ENCODE measurements around the gene MYBPC3. TPM values are rescaled to one million over a fixed set of nuclear protein-coding genes. Genes with fewer than 3 reads are reported as not detected.
"Not testable (repeated sequence)": the region's sequence is repeated elsewhere in the genome, so short reads cannot be mapped to it uniquely, and the experiment has no call there.

MYBPC3 gene
- total RNA-seq, 4 donors from 2014 or later: 0.12 to 0.13 TPM; not detected in 2

- Histone ChIP-seq H3K27ac (no peak overlapping the region), H3K36me3 (no peaks in the 10 kb centered on the region)
Measured at GRCh38 chr11:47335733-47336132, 16.8 kb downstream of the MYBPC3 start.

GRCh38 chr11:47334699-47335411, 17.6 kb downstream of the MYBPC3 start:
- ATAC-seq, H3K4me3 ChIP-seq, H3K36me3 ChIP-seq, H3K27me3 ChIP-seq, H3K9me3 ChIP-seq, H3K27ac ChIP-seq: not testable (repeated sequence)
- WGBS, 2 donors (ENCODE audit: low coverage in 1 of 2): 94% methylated on average over 4 of the region's 16 CpGs; no CpG with 5 or more reads in 1 of the 2 donors
- peaks cover 0 to 11% (median 7%) of the 10 kb centered on the region in 3 donors for H3K4me1 ChIP-seq

More at GRCh38 chr11:47335733-47336132, 16.8 kb downstream of the MYBPC3 start:
- Histone ChIP-seq H3K27me3 (no peaks in the 10 kb centered on the region), H3K4me1 (peaks cover 0 to 2% (median 0%) of the 10 kb centered on the region in 3 donors), H3K9me3 (no peaks in the 10 kb centered on the region), H3K4me3 (no peak overlapping the region)
- WGBS, 2 donors (ENCODE audit: low coverage in 1 of 2): 80 to 92% methylated on average over 2 to 3 of the region's 9 CpGs
- ATAC-seq: no peak
- TF ChIP-seq POLR2AphosphoS5 (IDR thresholded peaks at IDR 0.05) (no peak), CTCF (IDR thresholded peaks at IDR 0.05) (no peak), POLR2A (IDR thresholded peaks at IDR 0.05) (no peak), EP300 (IDR thresholded peaks at IDR 0.05) (no peak)

GRCh38 chr11:47333886-47334443, 18.5 kb downstream of the MYBPC3 start:
- H3K4me3 ChIP-seq: no peak overlapping the region
- H3K4me1 ChIP-seq: peaks cover 0 to 20% (median 12%) of the 10 kb centered on the region in 3 donors
- WGBS, 2 donors (ENCODE audit: low coverage in 1 of 2): 60 to 100% methylated on average over 1 of the region's 8 CpGs
- peaks cover 0 to 8% of the 10 kb centered on the region in 2 donors for H3K36me3 ChIP-seq
- H3K27me3 ChIP-seq: no peaks in the 10 kb centered on the region
- no peaks in the 10 kb centered on the region for H3K9me3 ChIP-seq
- no peak overlapping the region for H3K27ac ChIP-seq
- ATAC-seq: no peak
- TF ChIP-seq CTCF (IDR thresholded peaks at IDR 0.05): no peak
- no peak for TF ChIP-seq POLR2AphosphoS5 (IDR thresholded peaks at IDR 0.05)
- TF ChIP-seq EP300 (IDR thresholded peaks at IDR 0.05): no peak
- no peak for TF ChIP-seq POLR2A (IDR thresholded peaks at IDR 0.05)

- H3K27ac ChIP-seq: no peak overlapping the region
- WGBS, 2 donors (ENCODE audit: low coverage in 1 of 2): 100% methylated on average over 4 of the region's 14 CpGs; no CpG with 5 or more reads in 1 of the 2 donors
Measured at GRCh38 chr11:47333526-47333845, 19.0 kb downstream of the MYBPC3 start.

More at GRCh38 chr11:47333526-47333845, 19.0 kb downstream of the MYBPC3 start:
- H3K4me1 ChIP-seq: peaks cover 0 to 23% (median 12%) of the 10 kb centered on the region in 3 donors
- no peaks in the 10 kb centered on the region for H3K9me3 ChIP-seq
- TF ChIP-seq EP300 (IDR thresholded peaks at IDR 0.05) (no peak), POLR2A (IDR thresholded peaks at IDR 0.05) (no peak), POLR2AphosphoS5 (IDR thresholded peaks at IDR 0.05) (no peak), CTCF (IDR thresholded peaks at IDR 0.05) (no peak)
- ATAC-seq: no peak
- peaks cover 0 to 8% of the 10 kb centered on the region in 2 donors for H3K36me3 ChIP-seq
- no peaks in the 10 kb centered on the region for H3K27me3 ChIP-seq
- H3K4me3 ChIP-seq: no peak overlapping the region
